HG02885 (cell line): ENCODE data around the gene SP3.
"Not testable (repeated sequence)": the region's sequence is repeated elsewhere in the genome, so short reads cannot be mapped to it uniquely, and the experiment has no call there.

Experiments used
- ATAC-seq: cut with Tn5 transposase; IDR thresholded peaks from one replicate; pipeline ENCODE4 v1.9.1; 2021; ENCODE audit warnings: mild to moderate bottlenecking; ENCODE audit not compliant: unreplicated experiment, poor library complexity

Gene SP3

GRCh38 chr2:173903601-173904394, 61.4 kb downstream of the SP3 start:
- no peak for ATAC-seq

- peak; percentile 54 for ATAC-seq
These were observed 66.2 kb downstream of the SP3 start for GRCh38 chr2:173898996-173899395.

DNA sequence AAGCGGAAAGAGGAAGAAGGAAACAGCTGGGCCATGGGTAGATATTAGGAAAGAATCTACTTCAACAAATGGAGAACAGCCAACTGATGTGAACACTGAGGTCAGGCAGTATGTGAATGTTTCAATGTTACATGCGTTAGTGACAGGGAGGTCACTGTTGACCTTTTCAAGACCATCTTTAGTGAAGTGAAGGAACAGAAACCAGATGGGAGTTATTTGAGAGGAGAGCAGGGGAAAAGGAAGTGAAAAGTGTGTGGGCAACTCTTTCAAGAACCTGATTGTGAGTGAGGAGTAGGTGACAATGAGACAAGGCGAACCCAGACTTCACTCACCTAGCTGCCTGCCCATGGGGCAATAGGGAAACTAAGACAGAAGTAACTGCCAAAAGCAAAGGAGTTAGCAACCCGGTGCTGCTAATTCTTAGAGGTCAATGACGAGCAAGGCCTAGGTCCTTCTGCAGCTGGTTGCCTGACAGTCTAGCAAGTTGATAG, 67.0 kb downstream of the SP3 start:
- ATAC-seq = peak; percentile 91

GRCh38 chr2:173896755-173897154, 68.4 kb downstream of the SP3 start:
- ATAC-seq = no peak

GRCh38 chr2:173892341-173892740, 72.8 kb downstream of the SP3 start:
- no peak for ATAC-seq

- no peak for ATAC-seq
These were observed 73.7 kb downstream of the SP3 start for GRCh38 chr2:173891315-173892037.

GRCh38 chr2:173889464-173889863, 75.7 kb downstream of the SP3 start:
- ATAC-seq = not testable (repeated sequence)

DNA sequence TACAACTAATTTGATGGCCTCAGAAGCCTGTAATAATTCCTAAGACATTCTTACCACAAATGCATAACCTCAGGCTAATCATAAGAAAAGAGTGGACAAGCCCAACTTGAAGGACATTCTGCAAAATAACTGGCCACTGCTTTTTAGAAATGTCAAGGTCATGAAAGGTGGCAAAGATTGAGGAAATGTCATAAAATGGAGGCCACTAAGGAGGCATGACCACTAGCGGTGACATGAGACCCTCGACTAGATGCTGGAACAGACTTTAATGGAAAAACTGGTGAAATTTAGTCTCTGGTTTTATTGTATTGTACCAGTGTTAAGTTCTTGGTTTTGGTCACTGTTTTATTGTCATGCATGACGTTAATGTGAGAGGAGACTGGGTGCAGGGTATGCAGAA, 78.6 kb downstream of the SP3 start:
- ATAC-seq = no peak

DNA sequence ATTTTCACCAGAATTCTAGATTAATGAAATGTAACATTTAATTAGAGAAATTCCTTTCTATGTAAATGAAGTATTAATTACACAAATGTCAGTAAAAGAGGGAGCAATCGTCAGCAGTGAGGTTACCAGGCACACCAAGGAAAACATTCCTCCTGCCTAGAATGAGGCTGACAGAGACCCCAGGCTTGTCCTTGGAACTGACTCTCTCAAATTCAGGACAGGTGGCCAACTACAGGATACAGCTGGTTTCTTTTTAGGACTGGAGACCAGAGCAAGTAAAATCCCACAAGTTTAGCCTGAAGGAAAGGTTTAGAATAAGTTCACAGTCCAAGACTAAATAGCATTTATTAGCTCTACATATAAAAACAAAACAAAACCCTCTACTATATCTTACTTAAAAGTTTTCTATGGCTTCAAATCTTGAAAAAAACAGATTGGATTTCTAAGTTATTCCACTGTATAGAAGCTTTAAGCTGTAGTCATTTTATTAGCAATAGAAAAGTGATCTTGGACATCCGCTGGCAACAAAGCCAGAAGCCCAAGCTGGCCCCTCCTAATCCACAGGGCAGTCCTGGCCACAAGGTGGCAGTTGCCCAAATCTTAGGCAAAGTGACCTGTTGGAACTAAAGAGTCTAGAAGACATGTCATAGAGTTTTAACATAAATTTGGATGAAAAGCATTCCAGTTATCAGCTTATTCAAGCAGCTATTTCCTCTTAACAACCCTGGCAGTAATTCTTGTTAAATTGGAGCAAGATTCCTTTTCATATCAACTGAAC, 81.0 kb downstream of the SP3 start:
- ATAC-seq = no peak

DNA sequence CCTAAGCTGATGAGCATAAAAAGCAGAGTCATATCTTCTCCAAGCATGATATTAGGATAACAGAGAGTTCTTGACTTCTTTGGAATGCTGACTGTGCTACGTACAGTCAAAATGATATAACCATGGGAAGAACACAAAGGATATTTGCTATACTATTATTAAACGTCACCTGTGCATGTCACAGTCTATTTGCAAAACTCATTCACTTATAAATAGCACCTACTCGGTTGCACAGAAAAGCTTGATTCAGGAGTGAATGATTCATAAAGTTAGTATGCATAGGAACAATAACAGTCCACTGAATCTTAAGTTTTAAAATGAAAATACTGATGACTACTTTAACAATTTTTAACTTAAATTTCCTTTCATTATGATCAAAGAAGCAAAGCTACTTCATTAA, 83.3 kb downstream of the SP3 start:
- no peak for ATAC-seq

GRCh38 chr2:173881461-173881860, 83.7 kb downstream of the SP3 start:
- no peak for ATAC-seq

- no peak for ATAC-seq
These were observed 84.6 kb downstream of the SP3 start for GRCh38 chr2:173880561-173880960.

- no peak for ATAC-seq
These were observed 88.2 kb downstream of the SP3 start for GRCh38 chr2:173876833-173877413.

DNA sequence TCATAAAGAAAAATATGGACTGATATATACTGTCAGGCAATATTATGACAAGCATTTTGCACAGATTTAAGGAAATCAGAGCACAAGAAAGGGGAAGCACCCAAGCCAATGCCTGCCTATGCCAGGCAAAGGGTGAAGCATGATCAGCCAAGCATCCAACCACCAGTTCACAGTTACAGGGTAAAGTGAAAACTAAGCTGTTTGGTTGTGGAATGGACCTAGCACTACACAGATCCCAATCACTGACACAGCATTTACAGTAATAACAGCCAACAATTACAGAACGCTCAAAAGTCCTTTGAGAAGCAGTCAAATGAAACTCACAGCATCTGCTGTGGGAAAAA, 90.3 kb downstream of the SP3 start:
- ATAC-seq = peak; percentile 86

DNA sequence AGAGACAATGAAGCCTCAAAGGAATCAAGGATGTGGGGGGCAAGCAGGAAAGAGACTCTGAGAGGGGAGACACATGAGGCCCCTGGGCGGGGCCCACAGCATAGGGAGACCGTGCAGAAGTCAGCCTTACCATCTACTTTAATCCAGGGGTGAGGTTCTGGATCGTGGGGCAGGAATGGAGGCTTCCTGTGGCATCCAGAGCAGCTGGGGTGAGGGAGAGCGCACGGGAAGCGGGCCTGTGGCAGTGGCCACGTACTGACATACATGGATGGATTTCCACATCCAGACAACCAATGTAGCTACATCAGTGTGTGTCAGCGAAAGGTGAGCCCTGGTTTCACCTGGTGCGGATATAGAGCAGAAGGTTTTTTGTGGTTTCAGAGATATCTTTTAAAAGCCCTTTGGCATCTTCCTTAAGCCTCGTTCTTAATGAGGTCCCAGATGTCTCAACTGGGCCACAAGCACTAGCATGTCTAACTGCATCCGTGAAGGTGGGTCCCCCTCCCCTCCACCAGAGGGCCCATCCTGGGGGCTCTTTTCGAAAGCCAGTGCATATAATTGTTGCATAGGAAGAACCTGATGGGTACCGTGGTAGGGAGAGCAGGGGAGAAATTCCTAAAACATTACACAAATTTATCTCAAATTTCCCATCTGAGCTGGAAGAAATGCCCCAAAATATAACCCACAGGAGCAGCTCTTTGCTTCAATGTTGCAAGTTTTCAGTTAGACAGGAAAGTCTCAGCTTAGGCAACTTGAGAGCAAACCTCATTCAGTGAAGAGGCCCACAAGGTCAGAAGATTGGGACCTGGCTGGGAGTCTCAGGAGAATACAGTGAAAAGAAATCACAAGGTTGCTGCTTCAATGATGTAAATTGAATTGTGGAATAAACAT, 90.9 kb downstream of the SP3 start:
- peak; percentile 37 for ATAC-seq

DNA sequence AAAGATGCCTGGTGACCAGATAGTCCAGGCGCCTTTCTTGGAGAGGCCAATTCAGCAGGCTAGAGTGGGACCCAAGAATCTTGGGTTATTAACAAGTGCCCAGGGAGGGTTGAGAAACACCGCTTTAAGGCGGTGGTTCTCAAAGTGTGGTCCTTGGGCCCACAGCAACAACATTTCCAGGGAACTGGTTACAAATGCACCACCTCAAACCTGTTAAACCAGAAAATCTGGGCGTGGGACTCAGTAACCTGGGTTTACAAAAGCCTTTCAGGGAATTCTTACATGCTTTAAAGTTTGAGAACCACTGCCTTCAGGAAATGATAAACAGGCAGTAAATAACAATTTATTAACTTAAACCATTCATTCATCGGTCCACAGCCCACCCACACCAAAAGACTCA, 92.5 kb downstream of the SP3 start:
- no peak for ATAC-seq

DNA sequence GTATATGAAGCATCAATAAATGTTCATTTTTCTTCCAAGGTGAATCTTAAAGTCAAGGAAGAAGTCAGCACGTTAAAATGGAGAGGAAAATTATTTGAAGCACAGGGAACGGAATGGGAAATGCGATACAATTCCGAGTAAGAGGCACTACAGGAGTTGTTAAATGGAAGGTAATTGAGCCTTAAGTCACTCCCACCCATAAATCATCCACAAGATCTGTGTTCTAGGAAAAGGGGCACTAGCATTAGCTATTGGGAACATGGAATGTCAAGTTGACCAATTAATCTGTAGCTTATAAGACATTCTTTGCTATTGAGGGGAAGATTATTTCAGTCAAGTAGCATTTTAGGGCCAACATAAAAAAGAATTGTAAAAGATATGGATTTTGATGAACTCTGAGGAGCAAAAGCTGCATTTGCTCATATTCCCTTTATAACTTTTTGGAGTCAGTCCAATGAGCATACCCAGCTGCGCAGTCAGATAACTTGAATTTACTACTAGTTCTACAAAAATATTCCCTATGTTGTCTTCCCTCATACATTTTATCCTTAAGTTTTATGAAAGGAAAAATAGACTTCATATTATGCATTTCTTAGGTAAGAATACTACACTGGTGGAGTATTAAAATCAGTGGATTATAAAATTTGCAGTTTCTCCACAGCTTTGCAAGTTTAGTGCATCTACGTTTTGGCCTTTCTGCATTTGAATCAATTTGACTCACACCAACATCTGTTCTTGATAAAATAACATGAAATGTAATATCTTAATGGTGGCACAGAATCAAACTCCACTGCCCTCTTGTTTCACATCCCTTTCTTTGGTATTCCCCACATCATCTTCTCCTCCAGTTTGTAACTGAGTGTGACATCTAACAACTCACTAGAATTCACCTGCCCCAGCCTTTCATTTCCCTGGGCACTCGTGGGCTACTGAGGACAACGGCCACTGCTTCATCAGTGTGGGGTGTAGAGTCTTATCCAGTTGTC, 95.6 kb downstream of the SP3 start:
- no peak for ATAC-seq

GRCh38 chr2:173868406-173868805, 96.8 kb downstream of the SP3 start:
- ATAC-seq = no peak
